HFFc6 (cell line): Measurements from ENCODE around the gene AADACL4. TPM values are rescaled to one million over a fixed set of nuclear protein-coding genes. Genes with fewer than 3 reads are reported as not detected.

Experiments
- DNase-seq: peaks from one replicate; pipeline ENCODE4 v3.0.0-alpha.2; 2018
- H3K27ac Mint-ChIP-seq: 2 replicates; pipeline ENCODE4 v1.8.0; 2020; ENCODE audit warnings: mild to moderate bottlenecking, mixed read lengths
- H3K27me3 Mint-ChIP-seq: 2 replicates; pipeline ENCODE4 v1.8.0; 2021; ENCODE audit warnings: mild to moderate bottlenecking, moderate library complexity, mixed read lengths; ENCODE audit not compliant: insufficient read depth
- H3K36me3 Mint-ChIP-seq: 2 replicates; pipeline ENCODE4 v1.8.0; 2021; ENCODE audit warnings: low read depth, mixed read lengths
- H3K4me1 Mint-ChIP-seq: 2 replicates; pipeline ENCODE4 v1.8.0; 2020; ENCODE audit warnings: low read depth, mixed read lengths
- H3K4me3 Mint-ChIP-seq: 2 replicates; pipeline ENCODE4 v1.8.0; 2020; ENCODE audit warnings: mild to moderate bottlenecking, moderate library complexity, mixed read lengths
- H3K9me3 Mint-ChIP-seq: 2 replicates; pipeline ENCODE4 v1.8.0; 2020; ENCODE audit warnings: mild to moderate bottlenecking, mixed read lengths
- CTCF ChIP-seq: fragments of 200-600 bp; sonication (generic); IDR thresholded peaks from 2 replicates; pipeline ENCODE4 v1.5.0; 2021; ENCODE audit warnings: antibody characterized with exemption, mild to moderate bottlenecking
- total RNA-seq, 6 experiments: library from RNA; stranded (reverse); fragmentation: NEBNext Ultra II Directional; extraction: Animal tissue kit (Norgen Biotek cat#: 25700); gene quantifications; 2 replicates in 1 of 6; 3 replicates in 5 of 6; pipeline ENCODE4 v1.2.3, GENCODE V29; 2021

The AADACL4 gene
- total RNA-seq, 6 experiments from 2014 or later: not detected

GRCh38 chr1:12648741-12649140, 4.9 kb downstream of the AADACL4 start:
- H3K27ac Mint-ChIP-seq: no peak overlapping the region
- H3K4me3 Mint-ChIP-seq: no peak overlapping the region
- H3K4me1 Mint-ChIP-seq: peaks cover 14% of the 10 kb centered on the region
- H3K27me3 Mint-ChIP-seq: peaks cover 43% of the 10 kb centered on the region
- DNase-seq: no peak
- H3K9me3 Mint-ChIP-seq: no peaks in the 10 kb centered on the region
- no peak for TF ChIP-seq CTCF
- H3K36me3 Mint-ChIP-seq: no peaks in the 10 kb centered on the region

GRCh38 chr1:12649971-12650421, 6.1 kb downstream of the AADACL4 start:
- Mint-ChIP-seq H3K9me3 (no peaks in the 10 kb centered on the region), H3K36me3 (no peaks in the 10 kb centered on the region), H3K4me1 (peaks cover 14% of the 10 kb centered on the region), H3K27ac (peak overlapping the region; percentile 24; the same call in 1 of the 2 replicates), H3K27me3 (peaks cover 39% of the 10 kb centered on the region), H3K4me3 (no peak overlapping the region)
- no peak for TF ChIP-seq CTCF
- peak; percentile 54 for DNase-seq

GRCh38 chr1:12654004-12654567, 10.2 kb downstream of the AADACL4 start:
- no peak for TF ChIP-seq CTCF
- no peak for DNase-seq
- H3K27me3 Mint-ChIP-seq: peaks cover 29% of the 10 kb centered on the region
- peaks cover 14% of the 10 kb centered on the region for H3K4me1 Mint-ChIP-seq
- no peaks in the 10 kb centered on the region for H3K9me3 Mint-ChIP-seq
- no peak overlapping the region for H3K27ac Mint-ChIP-seq
- no peaks in the 10 kb centered on the region for H3K36me3 Mint-ChIP-seq
- no peak overlapping the region for H3K4me3 Mint-ChIP-seq

- H3K27me3 Mint-ChIP-seq: peaks cover 24% of the 10 kb centered on the region
- H3K9me3 Mint-ChIP-seq: no peaks in the 10 kb centered on the region
- H3K4me1 Mint-ChIP-seq: peaks cover 14% of the 10 kb centered on the region
- H3K36me3 Mint-ChIP-seq: no peaks in the 10 kb centered on the region
- DNase-seq: no peak
- no peak overlapping the region for H3K27ac Mint-ChIP-seq
- TF ChIP-seq CTCF: no peak
- H3K4me3 Mint-ChIP-seq: no peak overlapping the region
Observed at GRCh38 chr1:12654657-12655056, 10.8 kb downstream of the AADACL4 start.

GRCh38 chr1:12656575-12656974, 12.7 kb downstream of the AADACL4 start:
- H3K9me3 Mint-ChIP-seq: no peaks in the 10 kb centered on the region
- no peak for DNase-seq
- peaks cover 23% of the 10 kb centered on the region for H3K27me3 Mint-ChIP-seq
- H3K27ac Mint-ChIP-seq: no peak overlapping the region
- peaks cover 6% of the 10 kb centered on the region; the same call in 1 of the 2 replicates for H3K4me1 Mint-ChIP-seq
- no peaks in the 10 kb centered on the region for H3K36me3 Mint-ChIP-seq
- no peak for TF ChIP-seq CTCF
- no peak overlapping the region for H3K4me3 Mint-ChIP-seq
